GM12873 (cell line): ENCODE results near the gene ADGRD2.

Experiments
- CTCF ChIP-seq: IDR thresholded peaks from 2 replicates; pipeline ENCODE4 v1.5.1; 2012; ENCODE audit warnings: low read depth, mild to moderate bottlenecking, moderate library complexity, low read length, control low read depth; ENCODE audit not compliant: insufficient read depth; ENCODE audit errors: missing control alignments

ADGRD2 gene

GRCh38 chr9:124439086-124439485, 11.2 kb upstream of the ADGRD2 start:
- no peak for TF ChIP-seq CTCF

GRCh38 chr9:124439686-124440243, 10.5 kb upstream of the ADGRD2 start:
- no peak for TF ChIP-seq CTCF

DNA sequence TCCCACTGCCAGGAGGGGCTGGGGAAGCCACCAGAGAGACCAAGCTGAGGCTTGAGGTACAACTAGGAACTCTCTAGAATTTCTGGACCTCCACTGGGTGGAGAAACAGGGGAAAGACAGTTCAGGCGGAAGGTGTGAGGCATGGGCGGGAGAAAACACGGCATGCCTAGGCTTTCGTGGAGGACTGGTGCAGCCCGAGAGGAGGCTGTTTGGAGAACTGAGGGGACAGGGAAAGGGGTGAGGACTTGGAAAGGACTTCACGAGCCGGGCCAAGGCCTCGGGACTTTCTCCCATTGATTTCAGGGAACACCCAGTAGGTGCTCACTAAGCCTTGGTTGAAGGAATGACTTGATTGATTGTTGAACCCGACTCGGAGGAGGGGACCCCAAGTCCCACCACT, 9.5 kb upstream of the ADGRD2 start:
- TF ChIP-seq CTCF: no peak

DNA sequence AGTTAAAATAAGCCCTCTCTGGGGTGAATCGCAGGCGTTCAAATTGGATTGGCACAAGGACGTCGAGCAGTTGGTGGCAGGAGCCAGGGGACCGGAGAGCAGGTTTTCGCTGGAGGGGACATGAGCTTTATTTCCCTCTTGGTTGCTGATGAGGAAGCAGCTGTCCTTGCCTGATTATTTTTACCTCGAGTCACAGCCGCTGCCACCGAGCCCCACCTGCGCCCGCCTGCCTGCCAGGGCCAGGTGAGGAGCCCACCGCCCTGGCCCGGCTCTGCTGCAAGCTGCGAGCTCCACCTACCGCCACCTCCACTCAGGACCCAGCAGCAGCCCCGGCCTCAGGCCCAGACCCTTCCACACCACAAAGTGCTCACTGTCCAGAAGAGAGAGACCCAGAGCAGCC, 9.0 kb upstream of the ADGRD2 start:
- TF ChIP-seq CTCF: no peak

- no peak for TF ChIP-seq CTCF
Measured at GRCh38 chr9:124442379-124442778, 7.9 kb upstream of the ADGRD2 start.

GRCh38 chr9:124442826-124443225, 7.4 kb upstream of the ADGRD2 start:
- no peak for TF ChIP-seq CTCF

DNA sequence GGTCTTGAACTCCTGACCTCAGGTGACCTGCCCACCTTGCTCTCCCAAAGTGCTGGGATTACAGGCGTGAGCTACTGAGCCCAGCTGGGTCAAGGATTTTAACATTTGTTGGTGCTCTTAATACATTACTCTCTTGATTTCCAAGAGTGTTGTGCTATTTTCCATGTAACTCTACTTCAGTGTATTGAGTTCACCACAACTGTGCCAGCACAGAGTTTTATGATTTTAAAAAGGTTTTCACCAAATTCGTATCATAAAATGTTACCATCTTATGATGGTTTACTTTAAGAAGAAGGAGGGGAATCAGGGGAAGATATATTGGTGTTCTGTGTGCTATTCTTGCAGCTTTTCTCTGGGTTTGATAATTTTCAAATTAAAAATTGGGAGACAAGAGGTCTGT, 6.6 kb upstream of the ADGRD2 start:
- no peak for TF ChIP-seq CTCF
